Neural cell (in vitro differentiated cells): ENCODE measurements around the gene C22orf31.

Source experiments
- CTCF ChIP-seq: fragments of 450-650 bp; IDR thresholded peaks from 2 replicates; pipeline ENCODE4 v1.5.1; 2014; ENCODE audit warnings: antibody characterized with exemption, mild to moderate bottlenecking, moderate library complexity; ENCODE audit not compliant: poor library complexity, severe bottlenecking
- EP300 ChIP-seq: fragments of 450-650 bp; conservative IDR thresholded peaks from 2 replicates; pipeline ENCODE4 v1.6.1; 2014; ENCODE audit warnings: antibody characterized with exemption, mild to moderate bottlenecking, moderate library complexity; ENCODE audit not compliant: poor library complexity, severe bottlenecking

- TF ChIP-seq CTCF (no peak), EP300 (peak; percentile 97)
These were observed 46.9 kb downstream of the C22orf31 start for GRCh38 chr22:29014773-29015172.
